IMR-90 (cell line): Measurements from ENCODE around the gene KRTAP10-10. TPM values are rescaled to one million over a fixed set of nuclear protein-coding genes. Genes with fewer than 3 reads are reported as not detected.
"Not testable (repeated sequence)": the region's sequence is repeated elsewhere in the genome, so short reads cannot be mapped to it uniquely, and the experiment has no call there.

Experiments used
- ATAC-seq: fragments of 200-7000 bp; cut with Tn5 transposase; 2 replicates; pipeline ENCODE4 v1.9.1; 2020; ENCODE audit warnings: low read depth, mild to moderate bottlenecking, moderate library complexity
- BruUV-seq: library from RNA; stranded (reverse); fragments of 400-500 nt; replicated peaks from 2 replicates; lab custom pipeline; 2021; lab: Mats Ljungman, UMichigan
- CTCF ChIA-PET: fragments of 300-600 bp; formaldehyde crosslinking; extraction: SDS; loops from one replicate; lab custom pipeline; 2021; ENCODE audit warnings: antibody characterized with exemption; lab: Yijun Ruan, JAX
- POLR2A ChIA-PET: fragments of 300-600 bp; sonication (Branson Sonifier 250); formaldehyde crosslinking; loops from one replicate; lab custom pipeline; 2022; ENCODE audit warnings: antibody characterized with exemption; ENCODE audit not compliant: unreplicated experiment; lab: Charles Lee
- DNase-seq: peaks from one replicate; pipeline ENCODE4 v3.0.0; 2013
- H2AFZ ChIP-seq: replicated peaks from 2 replicates; pipeline ENCODE3; 2013; ENCODE audit warnings: low read length, mild to moderate bottlenecking; ENCODE audit not compliant: poor library complexity
- H2AK5ac ChIP-seq: 2 replicates; pipeline ENCODE4 v1.6.1; 2013; ENCODE audit warnings: low read depth, low read length, inconsistent platforms
- H2AK9ac ChIP-seq: replicated peaks from 2 replicates; pipeline ENCODE3; 2013; ENCODE audit warnings: mild to moderate bottlenecking, low read depth, low read length, moderate library complexity; ENCODE audit not compliant: poor library complexity
- H2BK120ac ChIP-seq: 2 replicates; pipeline ENCODE4 v1.6.1; 2013; ENCODE audit warnings: low read depth, low read length, inconsistent platforms
- H2BK15ac ChIP-seq: 3 replicates; pipeline ENCODE4 v1.6.1; 2013; ENCODE audit warnings: low read depth, low read length, inconsistent platforms
- H2BK20ac ChIP-seq: 2 replicates; pipeline ENCODE4 v1.6.1; 2013; ENCODE audit warnings: low read depth, mild to moderate bottlenecking, inconsistent platforms, low read length, moderate library complexity
- H2BK5ac ChIP-seq: 2 replicates; pipeline ENCODE4 v1.6.1; 2013; ENCODE audit warnings: mild to moderate bottlenecking, low read depth, low read length, inconsistent platforms; ENCODE audit not compliant: poor library complexity, severe bottlenecking
- H3K14ac ChIP-seq: replicated peaks from 2 replicates; pipeline ENCODE4 v1.6.1; 2013; ENCODE audit warnings: low read depth, low read length, inconsistent platforms
- H3K18ac ChIP-seq: 2 replicates; pipeline ENCODE4 v1.6.1; 2013; ENCODE audit warnings: low read depth, low read length, control low read depth
- H3K23ac ChIP-seq: 2 replicates; pipeline ENCODE4 v1.6.1; 2013; ENCODE audit warnings: low read depth, low read length, inconsistent platforms
- H3K27ac ChIP-seq: 2 replicates; pipeline ENCODE4 v1.5.1; 2013; ENCODE audit warnings: mild to moderate bottlenecking, control low read depth, low read length; ENCODE audit not compliant: insufficient read depth
- H3K27me3 ChIP-seq: 2 replicates; pipeline ENCODE4 v1.6.1; 2013; ENCODE audit warnings: low read length; ENCODE audit not compliant: control insufficient read depth, insufficient read depth
- H3K36me3 ChIP-seq: 2 replicates; pipeline ENCODE4 v1.6.1; 2013; ENCODE audit warnings: low read length, mixed read lengths; ENCODE audit not compliant: control insufficient read depth, insufficient read depth
- H3K4ac ChIP-seq: 2 replicates; pipeline ENCODE4 v1.6.1; 2013; ENCODE audit warnings: low read depth, low read length, inconsistent platforms
- H3K4me1 ChIP-seq: 2 replicates; pipeline ENCODE4 v1.6.1; 2013; ENCODE audit warnings: low read length, mixed read lengths; ENCODE audit not compliant: control insufficient read depth, insufficient read depth
- H3K4me2 ChIP-seq: 2 replicates; pipeline ENCODE4 v1.6.1; 2013; ENCODE audit warnings: low read depth, mild to moderate bottlenecking, control low read depth, low read length, moderate library complexity
- H3K4me3 ChIP-seq: 2 replicates; pipeline ENCODE4 v1.5.1; 2013; ENCODE audit warnings: low read depth, mild to moderate bottlenecking, control low read depth, low read length, moderate library complexity; ENCODE audit not compliant: insufficient read depth
- H3K56ac ChIP-seq: 2 replicates; pipeline ENCODE4 v1.6.1; 2013; ENCODE audit warnings: low read length, inconsistent platforms; ENCODE audit not compliant: insufficient read depth; ENCODE audit errors: extremely low read depth
- H3K79me1 ChIP-seq, 2 experiments: 2 replicates each; pipeline ENCODE4 v1.6.1; 2013; ENCODE audit warnings: low read length in 2 of 2, inconsistent platforms in 1 of 2, low read depth in 1 of 2
- H3K9ac ChIP-seq: 2 replicates; pipeline ENCODE4 v1.6.1; 2013; ENCODE audit warnings: low read depth, low read length, control low read depth
- H3K9me1 ChIP-seq: 2 replicates; pipeline ENCODE4 v1.6.1; 2013; ENCODE audit warnings: low read length, inconsistent platforms; ENCODE audit not compliant: insufficient read depth
- H3K9me3 ChIP-seq: 2 replicates; pipeline ENCODE4 v1.6.1; 2013; ENCODE audit warnings: low read length; ENCODE audit not compliant: control insufficient read depth, insufficient read depth
- H4K20me1 ChIP-seq: 2 replicates; pipeline ENCODE4 v1.6.1; 2013; ENCODE audit warnings: low read length, inconsistent platforms; ENCODE audit not compliant: insufficient read depth
- H4K5ac ChIP-seq: 2 replicates; pipeline ENCODE4 v1.6.1; 2013; ENCODE audit warnings: mild to moderate bottlenecking, low read depth, low read length, control low read depth
- H4K8ac ChIP-seq, 2 experiments: 2 replicates each; pipeline ENCODE4 v1.6.1; 2013; ENCODE audit warnings: low read depth in 2 of 2, low read length in 2 of 2, control low read depth in 1 of 2, inconsistent platforms in 1 of 2
- H4K91ac ChIP-seq: 2 replicates; pipeline ENCODE4 v1.6.1; 2013; ENCODE audit warnings: low read depth, low read length, inconsistent platforms; ENCODE audit not compliant: insufficient read depth
- WGBS, 2 experiments: methylation state at CpG; one replicate each; pipeline versions ENCODE4 v1.1.5 to v1.1.7; 2013; ENCODE audit warnings: missing lambda C conversion rate in 2 of 2; ENCODE audit not compliant: insufficient read length in 1 of 2; ENCODE audit errors: extremely low coverage in 2 of 2; 5-methylcytosine and 5-hydroxymethylcytosine counted together
- dilution Hi-C: fragments of 300-500 bp; cut with HindIII; formaldehyde crosslinking; loops from one replicate; pipeline ENCODE4 v1.14.3; 2018; ENCODE audit warnings: low sequenced_read_pairs; ENCODE audit not compliant: unreplicated experiment
- in situ Hi-C: fragments of 300-500 bp; cut with MboI; formaldehyde crosslinking; loops from 3 replicates; pipeline ENCODE4 v1.14.3; 2019; ENCODE audit warnings: low sequenced_read_pairs, inconsistent platforms, mixed read lengths
- intact Hi-C: fragments of 100-400 bp; cut with micrococcal nuclease; formaldehyde crosslinking; loops from 2 replicates; pipeline ENCODE4 v1.10.0; 2022
- polyA plus RNA-seq, 3 experiments: library from polyadenylated mRNA; depleted of rRNA; stranded (reverse); fragments of >200 nt; gene quantifications; 2 replicates each; pipeline ENCODE4 v1.2.3, GENCODE V29; 2012; ENCODE audit warnings: low replicate concordance in 1 of 3
- total RNA-seq: library from RNA; depleted of rRNA; stranded (reverse); fragments of >200 nt; gene quantifications from 2 replicates; pipeline ENCODE4 v1.2.3, GENCODE V29; 2012

The KRTAP10-10 gene
- total and polyA plus RNA-seq, 2 of the 4 experiments (the other 2 are of a cell fraction): not detected

DNA sequence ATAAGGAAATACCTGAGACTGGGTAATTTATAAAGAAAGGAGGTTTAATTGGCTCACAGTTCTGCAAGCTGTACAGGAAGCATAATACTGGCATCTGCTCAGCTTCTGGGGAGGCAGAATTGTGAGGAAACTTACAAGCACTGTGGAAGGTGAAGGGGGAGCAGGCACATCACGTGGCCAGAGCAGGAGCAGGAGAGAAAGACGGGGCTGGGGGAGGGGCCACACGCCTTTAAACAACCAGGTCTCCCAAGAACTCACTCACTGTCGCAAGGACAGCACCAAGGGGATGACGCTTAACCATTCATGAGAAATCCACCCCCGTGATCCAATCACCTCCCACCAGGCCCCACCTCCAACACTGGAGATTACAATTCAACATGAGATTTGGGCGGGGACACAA, 24.4 kb downstream of the KRTAP10-10 start:
- H3K4me2 ChIP-seq, H4K20me1 ChIP-seq, intact Hi-C loops, ATAC-seq, H4K91ac ChIP-seq, H2AFZ ChIP-seq, H2BK5ac ChIP-seq, H2BK120ac ChIP-seq, H3K36me3 ChIP-seq, H3K9me1 ChIP-seq, H2BK15ac ChIP-seq, DNase-seq, H3K18ac ChIP-seq, H3K9ac ChIP-seq, H3K79me1 ChIP-seq, H3K4ac ChIP-seq, H4K5ac ChIP-seq, H2BK20ac ChIP-seq, H2AK9ac ChIP-seq, POLR2A ChIA-PET, CTCF ChIA-PET, dilution Hi-C loops, H2AK5ac ChIP-seq, H3K56ac ChIP-seq, H3K27ac ChIP-seq, H3K4me1 ChIP-seq, H3K14ac ChIP-seq, H3K4me3 ChIP-seq, H4K8ac ChIP-seq, H3K27me3 ChIP-seq, H3K9me3 ChIP-seq, in situ Hi-C loops, H3K23ac ChIP-seq, BruUV-seq: not testable (repeated sequence)
- no CpG with 5 or more reads among the region's 7 CpGs for WGBS, 2 experiments
